HepG2 (cell line): ENCODE results near the gene RPS28. TPM values are rescaled to one million over a fixed set of nuclear protein-coding genes. Genes with fewer than 3 reads are reported as not detected.
A peak's percentile ranks its signal among the peaks of the same experiment; 100 is the strongest.

ENCODE experiments used
- AGO2 ChIP-seq: fragments of 200-400 bp; formaldehyde crosslinking; optimal IDR thresholded peaks from 2 replicates; pipeline ENCODE3; 2017; ENCODE audit warnings: mild to moderate bottlenecking, low read depth, low read length, moderate library complexity
- ETV5 ChIP-seq: IDR thresholded peaks from 2 replicates; pipeline ENCODE4 v1.6.1; 2018; ENCODE audit warnings: missing biosample characterization, missing genetic modification reagents, inconsistent platforms, borderline replicate concordance
- EZH2 ChIP-seq: conservative IDR thresholded peaks from 2 replicates; pipeline ENCODE4 v1.6.1; 2012; ENCODE audit warnings: mild to moderate bottlenecking, low read depth, low read length, moderate library complexity
- ISL2 ChIP-seq: sonication (generic); formaldehyde crosslinking; IDR thresholded peaks from 2 replicates; pipeline ENCODE4 v1.5.0; 2020; ENCODE audit warnings: missing genetic modification reagents
- KDM5B ChIP-seq: sonication (generic); formaldehyde crosslinking; IDR thresholded peaks from 2 replicates; pipeline ENCODE4 v1.4.0; 2020; ENCODE audit warnings: missing genetic modification reagents, mild to moderate bottlenecking, borderline replicate concordance
- MATR3 ChIP-seq: sonication (generic); formaldehyde crosslinking; IDR thresholded peaks from 2 replicates; pipeline ENCODE4 v1.4.0; 2020; ENCODE audit warnings: missing genetic modification reagents
- MIER3 ChIP-seq: IDR thresholded peaks from 2 replicates; pipeline ENCODE4 v1.6.1; 2016; ENCODE audit warnings: missing compliant biosample characterization, borderline replicate concordance
- NFE2 ChIP-seq: sonication (generic); formaldehyde crosslinking; IDR thresholded peaks from 2 replicates; pipeline ENCODE4 v1.4.0; 2020; ENCODE audit warnings: missing genetic modification reagents
- NFYB ChIP-seq: sonication (generic); formaldehyde crosslinking; IDR thresholded peaks from 2 replicates; pipeline ENCODE4 v1.4.0; 2020; ENCODE audit warnings: missing genetic modification reagents
- PCBP2 ChIP-seq: fragments of 200-400 bp; formaldehyde crosslinking; optimal IDR thresholded peaks from 2 replicates; pipeline ENCODE3; 2018; ENCODE audit warnings: low read length, low read depth; ENCODE audit not compliant: poor library complexity, severe bottlenecking
- PRPF4 ChIP-seq: fragments of 200-400 bp; formaldehyde crosslinking; IDR thresholded peaks from 2 replicates; pipeline ENCODE4 v1.6.1; 2016; ENCODE audit warnings: low read length, low read depth; ENCODE audit not compliant: poor library complexity, severe bottlenecking
- RFX5 ChIP-seq: IDR thresholded peaks from 2 replicates; pipeline ENCODE4 v1.6.1; 2011; ENCODE audit warnings: low read depth, low read length, improper control_type of control experiment
- SRF ChIP-seq: IDR thresholded peaks from 2 replicates; pipeline ENCODE4 v1.6.1; 2011; ENCODE audit warnings: mild to moderate bottlenecking, low read depth, low read length, moderate library complexity
- SSRP1 ChIP-seq: IDR thresholded peaks from 2 replicates; pipeline ENCODE4 v1.6.1; 2016; ENCODE audit warnings: control low read depth
- WIZ ChIP-seq: sonication (generic); formaldehyde crosslinking; IDR thresholded peaks from 2 replicates; pipeline ENCODE4 v1.5.1; 2020; ENCODE audit warnings: mild to moderate bottlenecking, missing genetic modification reagents
- ZBTB3 ChIP-seq: sonication (generic); formaldehyde crosslinking; IDR thresholded peaks from 2 replicates; pipeline ENCODE4 v1.4.0; 2020; ENCODE audit warnings: low read depth, mild to moderate bottlenecking, moderate library complexity, missing genetic modification reagents, borderline replicate concordance
- ZNF230 ChIP-seq: sonication (generic); formaldehyde crosslinking; IDR thresholded peaks from 2 replicates; pipeline ENCODE4 v1.4.0; 2020; ENCODE audit warnings: mild to moderate bottlenecking, missing genetic modification reagents
- ZNF816 ChIP-seq: sonication (generic); formaldehyde crosslinking; IDR thresholded peaks from 2 replicates; pipeline ENCODE4 v1.8.0; 2022; ENCODE audit warnings: missing genetic modification reagents, mild to moderate bottlenecking, borderline replicate concordance
- ZNF883 ChIP-seq: sonication (generic); formaldehyde crosslinking; IDR thresholded peaks from 2 replicates; pipeline ENCODE4 v1.5.1; 2020; ENCODE audit warnings: mild to moderate bottlenecking, missing genetic modification reagents; ENCODE audit errors: not compliant biosample characterization
- ZSCAN12 ChIP-seq: sonication (generic); formaldehyde crosslinking; IDR thresholded peaks from 2 replicates; pipeline ENCODE4 v1.9.0; 2021; ENCODE audit warnings: mild to moderate bottlenecking, missing genetic modification reagents
- ZSCAN29 ChIP-seq: sonication (generic); formaldehyde crosslinking; conservative IDR thresholded peaks from 2 replicates; pipeline ENCODE4 v1.4.0; 2020; ENCODE audit warnings: mild to moderate bottlenecking, missing genetic modification reagents
- polyA plus RNA-seq, 8 experiments: library from polyadenylated mRNA; depleted of rRNA in 3 of 8; stranded (reverse) in 7 of 8; unstranded in 1 of 8; fragments of >200 nt; fragmentation: Illumina TruSeq in 4 of 8; extraction: Trizol in 4 of 8; gene quantifications; 2 replicates each; pipeline versions ENCODE4 v1.2.1 to v1.2.3, GENCODE V29; 2011 to 2016; ENCODE audit warnings: low read depth in 4 of 8, missing spikeins in 1 of 8, mixed read lengths in 1 of 8; ENCODE audit not compliant: insufficient read depth in 1 of 8
- total RNA-seq, 5 experiments: library from RNA; depleted of rRNA; stranded (reverse); fragments of >200 nt; fragmentation: Illumina TruSeq; extraction: Trizol; gene quantifications; 2 replicates each; pipeline ENCODE4 v1.2.3, GENCODE V29; 2016; ENCODE audit warnings: low read depth in 1 of 5
- TF ChIP-seq, protein P1 (sequence below): sonication (generic); formaldehyde crosslinking; IDR thresholded peaks from 2 replicates; pipeline ENCODE4 v1.5.0; 2020; ENCODE audit warnings: missing genetic modification reagents
- TF ChIP-seq, protein P2 (sequence below), 2 experiments: fragments of 450-650 bp in 1 of 2; sonication (generic) in 1 of 2; formaldehyde crosslinking; IDR thresholded peaks; 2 replicates each; pipeline versions ENCODE4 v1.5.0 to v1.8.0; 2020 to 2022; ENCODE audit warnings: mild to moderate bottlenecking in 1 of 2, missing genetic modification reagents in 1 of 2
- TF ChIP-seq, protein P3 (sequence below): sonication (generic); formaldehyde crosslinking; IDR thresholded peaks from 2 replicates; pipeline ENCODE4 v1.9.0; 2021; ENCODE audit warnings: mild to moderate bottlenecking, missing genetic modification reagents

Gene RPS28
- total and polyA plus RNA-seq, 2 of the 13 experiments (the other 11 are each of a cell fraction or from before 2014, with no cell fraction given), result 281 to 545 TPM

DNA sequence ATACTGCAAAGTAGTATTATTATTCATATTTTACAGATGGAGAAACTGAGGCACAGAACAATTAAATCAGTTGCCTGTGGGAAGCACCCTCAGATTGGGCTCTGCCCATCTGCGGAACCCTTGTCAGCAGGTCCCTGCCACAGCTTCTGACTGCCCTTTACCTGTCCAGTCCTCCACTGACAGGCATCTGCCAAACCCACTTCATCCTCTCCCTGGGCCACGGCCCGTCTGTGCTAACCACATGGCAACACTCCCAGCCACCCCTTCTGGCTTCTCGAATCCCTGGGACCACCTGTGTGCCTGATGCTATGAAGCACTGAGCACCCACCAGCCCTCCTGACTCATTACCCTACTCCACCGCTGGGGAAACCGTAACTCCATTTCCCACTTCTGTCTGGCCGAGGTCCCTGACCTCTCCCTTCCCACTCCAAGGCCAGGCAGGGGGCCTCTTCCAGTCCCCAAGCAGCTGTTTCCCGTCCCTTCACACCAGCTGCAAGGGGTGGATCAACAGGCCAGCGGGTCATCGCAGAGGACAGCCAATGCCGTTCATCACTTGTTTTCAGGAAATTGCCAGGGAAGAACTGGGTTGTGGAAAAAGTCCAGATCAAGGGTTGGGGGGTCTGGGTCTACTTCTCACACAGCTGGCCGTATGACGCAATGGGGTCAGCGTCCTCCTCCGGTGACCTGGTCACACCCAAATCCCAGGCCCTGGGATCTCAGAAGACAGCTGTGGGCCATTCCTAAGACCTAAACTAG is 19.2 kb downstream of the RPS28 start (continued):
- TF ChIP-seq MATR3 (CRISPR knock-in tag), result no peak
- TF ChIP-seq SSRP1 (CRISPR knock-in tag), result no peak
- TF ChIP-seq PCBP2, result no peak
- no peak for TF ChIP-seq EZH2
- TF ChIP-seq ISL2 (CRISPR knock-in tag), result no peak
- TF ChIP-seq PRPF4, result no peak
- TF ChIP-seq, protein P1, sequence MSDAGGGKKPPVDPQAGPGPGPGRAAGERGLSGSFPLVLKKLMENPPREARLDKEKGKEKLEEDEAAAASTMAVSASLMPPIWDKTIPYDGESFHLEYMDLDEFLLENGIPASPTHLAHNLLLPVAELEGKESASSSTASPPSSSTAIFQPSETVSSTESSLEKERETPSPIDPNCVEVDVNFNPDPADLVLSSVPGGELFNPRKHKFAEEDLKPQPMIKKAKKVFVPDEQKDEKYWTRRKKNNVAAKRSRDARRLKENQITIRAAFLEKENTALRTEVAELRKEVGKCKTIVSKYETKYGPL (CRISPR knock-in tag), result no peak
- no peak; the same call in 1 of the 2 replicates for TF ChIP-seq KDM5B
- TF ChIP-seq, protein P2, sequence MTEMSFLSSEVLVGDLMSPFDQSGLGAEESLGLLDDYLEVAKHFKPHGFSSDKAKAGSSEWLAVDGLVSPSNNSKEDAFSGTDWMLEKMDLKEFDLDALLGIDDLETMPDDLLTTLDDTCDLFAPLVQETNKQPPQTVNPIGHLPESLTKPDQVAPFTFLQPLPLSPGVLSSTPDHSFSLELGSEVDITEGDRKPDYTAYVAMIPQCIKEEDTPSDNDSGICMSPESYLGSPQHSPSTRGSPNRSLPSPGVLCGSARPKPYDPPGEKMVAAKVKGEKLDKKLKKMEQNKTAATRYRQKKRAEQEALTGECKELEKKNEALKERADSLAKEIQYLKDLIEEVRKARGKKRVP (CRISPR knock-in tag; IDR thresholded peaks at IDR 0.05), result peak in 1 of 2 experiments; percentile 66; a peak in 2 of 4 replicates
- TF ChIP-seq, protein P3, sequence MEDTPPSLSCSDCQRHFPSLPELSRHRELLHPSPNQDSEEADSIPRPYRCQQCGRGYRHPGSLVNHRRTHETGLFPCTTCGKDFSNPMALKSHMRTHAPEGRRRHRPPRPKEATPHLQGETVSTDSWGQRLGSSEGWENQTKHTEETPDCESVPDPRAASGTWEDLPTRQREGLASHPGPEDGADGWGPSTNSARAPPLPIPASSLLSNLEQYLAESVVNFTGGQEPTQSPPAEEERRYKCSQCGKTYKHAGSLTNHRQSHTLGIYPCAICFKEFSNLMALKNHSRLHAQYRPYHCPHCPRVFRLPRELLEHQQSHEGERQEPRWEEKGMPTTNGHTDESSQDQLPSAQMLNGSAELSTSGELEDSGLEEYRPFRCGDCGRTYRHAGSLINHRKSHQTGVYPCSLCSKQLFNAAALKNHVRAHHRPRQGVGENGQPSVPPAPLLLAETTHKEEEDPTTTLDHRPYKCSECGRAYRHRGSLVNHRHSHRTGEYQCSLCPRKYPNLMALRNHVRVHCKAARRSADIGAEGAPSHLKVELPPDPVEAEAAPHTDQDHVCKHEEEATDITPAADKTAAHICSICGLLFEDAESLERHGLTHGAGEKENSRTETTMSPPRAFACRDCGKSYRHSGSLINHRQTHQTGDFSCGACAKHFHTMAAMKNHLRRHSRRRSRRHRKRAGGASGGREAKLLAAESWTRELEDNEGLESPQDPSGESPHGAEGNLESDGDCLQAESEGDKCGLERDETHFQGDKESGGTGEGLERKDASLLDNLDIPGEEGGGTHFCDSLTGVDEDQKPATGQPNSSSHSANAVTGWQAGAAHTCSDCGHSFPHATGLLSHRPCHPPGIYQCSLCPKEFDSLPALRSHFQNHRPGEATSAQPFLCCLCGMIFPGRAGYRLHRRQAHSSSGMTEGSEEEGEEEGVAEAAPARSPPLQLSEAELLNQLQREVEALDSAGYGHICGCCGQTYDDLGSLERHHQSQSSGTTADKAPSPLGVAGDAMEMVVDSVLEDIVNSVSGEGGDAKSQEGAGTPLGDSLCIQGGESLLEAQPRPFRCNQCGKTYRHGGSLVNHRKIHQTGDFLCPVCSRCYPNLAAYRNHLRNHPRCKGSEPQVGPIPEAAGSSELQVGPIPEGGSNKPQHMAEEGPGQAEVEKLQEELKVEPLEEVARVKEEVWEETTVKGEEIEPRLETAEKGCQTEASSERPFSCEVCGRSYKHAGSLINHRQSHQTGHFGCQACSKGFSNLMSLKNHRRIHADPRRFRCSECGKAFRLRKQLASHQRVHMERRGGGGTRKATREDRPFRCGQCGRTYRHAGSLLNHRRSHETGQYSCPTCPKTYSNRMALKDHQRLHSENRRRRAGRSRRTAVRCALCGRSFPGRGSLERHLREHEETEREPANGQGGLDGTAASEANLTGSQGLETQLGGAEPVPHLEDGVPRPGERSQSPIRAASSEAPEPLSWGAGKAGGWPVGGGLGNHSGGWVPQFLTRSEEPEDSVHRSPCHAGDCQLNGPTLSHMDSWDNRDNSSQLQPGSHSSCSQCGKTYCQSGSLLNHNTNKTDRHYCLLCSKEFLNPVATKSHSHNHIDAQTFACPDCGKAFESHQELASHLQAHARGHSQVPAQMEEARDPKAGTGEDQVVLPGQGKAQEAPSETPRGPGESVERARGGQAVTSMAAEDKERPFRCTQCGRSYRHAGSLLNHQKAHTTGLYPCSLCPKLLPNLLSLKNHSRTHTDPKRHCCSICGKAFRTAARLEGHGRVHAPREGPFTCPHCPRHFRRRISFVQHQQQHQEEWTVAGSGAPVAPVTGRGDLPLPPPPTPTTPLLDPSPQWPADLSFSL (CRISPR knock-in tag), result no peak
- TF ChIP-seq ZNF230 (CRISPR knock-in tag), result no peak
- no peak for TF ChIP-seq ZSCAN29
- TF ChIP-seq ZSCAN12 (CRISPR knock-in tag), result no peak
- TF ChIP-seq SRF, result no peak
- no peak for TF ChIP-seq AGO2
- TF ChIP-seq ZNF883 (CRISPR knock-in tag), result no peak
- no peak for TF ChIP-seq MIER3 (CRISPR knock-in tag)
- no peak for TF ChIP-seq RFX5
- no peak for TF ChIP-seq WIZ (CRISPR knock-in tag)
- TF ChIP-seq NFYB (CRISPR knock-in tag), result no peak
- no peak for TF ChIP-seq NFE2
- TF ChIP-seq ZNF816 (CRISPR knock-in tag), result no peak
- TF ChIP-seq ZBTB3 (CRISPR knock-in tag), result no peak
- no peak for TF ChIP-seq ETV5 (CRISPR knock-in tag)
